HCEC 1CT (cell line): ENCODE measurements around the gene CALCR.
"Not testable (repeated sequence)": the region's sequence is repeated elsewhere in the genome, so short reads cannot be mapped to it uniquely, and the experiment has no call there.

Source experiments
- DNase-seq: peaks from one replicate; pipeline ENCODE4 v3.0.0-alpha.2; 2017

Gene CALCR

DNA sequence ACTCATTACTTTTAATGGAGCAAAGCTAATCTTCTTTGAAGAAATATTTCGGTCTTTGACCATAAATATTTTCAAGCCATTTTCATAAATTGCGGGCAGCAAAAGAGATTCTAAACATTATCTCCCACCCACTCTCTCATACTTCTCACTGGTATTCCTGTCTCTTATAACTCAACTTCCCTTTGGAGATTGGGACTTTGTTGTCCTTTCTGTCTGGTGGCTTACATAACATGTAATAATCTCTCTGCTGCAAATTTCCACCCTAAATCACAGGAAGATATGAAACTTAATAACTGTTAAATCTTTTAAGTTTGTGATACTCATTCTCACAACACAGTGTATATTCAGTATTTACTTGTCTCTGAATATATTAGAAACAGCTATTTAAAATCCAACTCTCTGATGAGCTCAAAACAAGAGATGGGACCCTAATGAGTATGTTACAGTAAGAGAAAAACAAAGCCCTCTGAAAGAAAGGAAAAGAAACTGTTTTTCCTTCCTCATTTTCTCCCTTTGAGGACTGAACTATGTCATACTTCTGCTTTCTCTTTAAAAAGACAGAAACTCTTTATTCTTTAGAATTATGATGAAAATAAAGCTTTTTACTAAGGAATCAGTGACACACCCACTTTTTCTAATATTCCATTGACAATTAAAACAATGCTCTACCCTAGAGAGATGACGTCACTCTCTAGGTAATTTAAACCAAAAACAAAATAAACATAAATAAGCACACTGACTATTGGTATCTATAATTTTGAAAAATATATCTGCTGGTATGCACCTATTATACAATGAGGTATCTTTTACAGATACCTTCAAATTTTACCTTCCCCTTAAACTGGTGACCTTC is 14.7 kb downstream of the CALCR start:
- no peak for DNase-seq

DNA sequence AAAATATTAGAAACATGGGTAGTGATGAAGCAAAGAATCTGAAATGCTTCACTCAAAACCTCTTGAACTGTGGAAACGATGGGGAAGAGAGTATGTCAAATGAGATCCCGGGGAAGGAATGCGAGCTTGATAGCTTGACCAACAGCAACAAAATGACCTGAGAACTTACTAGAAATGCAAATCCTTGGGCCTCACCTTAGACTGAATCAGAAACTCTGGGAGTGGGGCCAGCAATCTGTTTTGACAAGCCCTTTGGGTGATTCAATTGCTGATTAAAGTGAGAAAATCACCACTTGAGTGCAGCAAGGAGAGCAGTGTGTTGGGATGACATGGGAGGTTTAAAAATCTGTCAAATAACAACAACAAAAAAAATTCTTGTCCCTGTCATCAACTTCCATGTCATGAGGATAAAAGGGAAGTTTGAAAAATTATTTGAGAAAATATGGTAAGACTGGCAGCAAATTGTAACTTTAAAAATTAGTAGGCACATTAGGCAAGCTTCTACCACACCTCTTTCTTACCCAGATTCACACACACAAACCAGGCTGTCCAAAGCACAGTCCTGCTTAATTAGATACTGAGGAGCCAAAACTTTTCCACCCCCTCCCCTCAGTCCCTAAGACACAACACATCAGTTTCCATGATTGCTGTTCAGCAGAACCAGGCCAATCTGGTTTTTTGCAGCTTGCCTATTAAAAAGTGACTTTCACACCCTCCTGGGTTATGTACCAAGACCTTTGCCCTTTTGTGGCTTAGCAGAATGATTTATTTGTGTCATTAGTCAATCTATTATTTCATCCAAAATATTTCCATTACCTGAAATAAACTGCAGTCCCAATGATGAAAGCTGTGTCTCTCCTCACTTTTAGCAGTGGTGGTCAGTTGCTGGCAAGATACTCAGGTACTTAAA is 15.6 kb downstream of the CALCR start:
- DNase-seq, result no peak

DNA sequence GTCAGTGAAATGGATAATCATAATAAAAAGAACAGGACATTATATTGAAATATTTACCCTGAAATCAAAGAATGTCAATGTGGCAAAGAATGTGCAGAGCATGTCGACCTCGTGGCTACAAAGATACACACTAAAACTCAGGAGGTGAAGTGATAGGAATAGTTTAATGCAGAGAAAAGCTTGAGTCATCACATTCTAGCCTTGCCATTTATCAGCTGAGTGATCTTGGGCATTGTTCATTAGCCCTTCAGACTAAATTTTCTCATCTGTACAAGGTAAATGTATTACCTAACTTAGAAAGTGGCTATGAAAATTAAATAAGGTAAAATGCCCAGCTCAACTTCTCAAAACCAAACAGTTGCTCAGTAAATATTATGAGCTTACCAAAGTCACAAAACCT is 22.6 kb downstream of the CALCR start:
- no peak for DNase-seq

DNA sequence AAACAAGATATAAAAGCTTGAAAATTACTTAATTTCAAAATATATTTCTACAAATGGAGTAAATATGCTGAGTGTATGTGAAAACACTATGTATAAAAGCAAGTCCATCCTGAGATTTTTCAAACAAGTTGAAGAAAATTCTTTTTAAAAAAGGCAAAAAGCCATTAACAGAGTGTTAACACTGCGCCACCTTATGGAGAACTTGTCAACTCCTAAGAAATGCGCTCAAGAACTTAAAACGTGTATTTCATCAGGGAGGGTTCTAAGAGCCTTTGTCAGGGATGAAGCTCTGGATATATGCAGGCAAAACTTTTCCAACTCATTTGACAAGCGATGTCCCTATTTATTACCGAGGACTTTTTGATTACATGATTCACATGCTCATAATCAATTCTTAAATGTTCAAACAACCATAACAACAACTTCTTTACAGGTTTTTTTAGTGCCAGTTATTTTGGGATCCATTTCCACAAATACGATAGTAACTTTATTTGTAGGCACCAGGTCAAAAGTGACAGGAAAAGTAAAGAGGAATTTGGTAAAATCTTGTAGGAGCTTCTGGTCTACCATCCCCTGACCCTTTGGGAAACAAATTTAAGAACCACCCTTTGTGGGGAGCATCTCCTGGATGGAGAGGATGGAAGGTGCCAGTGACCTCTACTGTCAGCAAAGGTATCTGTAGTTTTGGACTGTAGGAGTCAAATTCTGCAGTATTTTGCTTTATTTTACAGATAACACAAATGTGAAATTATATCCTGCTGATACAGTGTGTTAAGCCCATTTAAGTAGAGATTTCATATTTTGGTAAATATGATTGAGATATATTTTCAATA is 23.2 kb downstream of the CALCR start:
- DNase-seq, result peak; percentile 56

DNA sequence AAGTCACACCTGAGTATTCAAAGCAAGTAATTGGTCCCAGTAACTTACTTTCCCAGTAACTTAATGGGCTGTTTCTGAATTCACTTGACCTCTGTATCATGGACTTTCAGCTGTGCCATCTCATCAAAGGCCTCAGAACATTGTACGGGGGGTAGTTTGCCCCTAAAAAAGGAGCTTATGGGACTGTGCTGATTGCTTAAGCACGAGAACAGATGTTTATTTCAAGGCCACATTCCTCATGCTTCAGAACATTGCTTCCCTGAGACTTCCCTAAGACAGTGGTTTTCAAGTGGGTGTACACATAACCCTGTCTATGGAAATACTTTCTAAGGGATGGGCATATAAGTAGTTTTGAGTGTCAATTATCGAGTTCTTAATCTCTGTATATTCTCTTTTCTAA is 26.8 kb downstream of the CALCR start:
- DNase-seq, result no peak

DNA sequence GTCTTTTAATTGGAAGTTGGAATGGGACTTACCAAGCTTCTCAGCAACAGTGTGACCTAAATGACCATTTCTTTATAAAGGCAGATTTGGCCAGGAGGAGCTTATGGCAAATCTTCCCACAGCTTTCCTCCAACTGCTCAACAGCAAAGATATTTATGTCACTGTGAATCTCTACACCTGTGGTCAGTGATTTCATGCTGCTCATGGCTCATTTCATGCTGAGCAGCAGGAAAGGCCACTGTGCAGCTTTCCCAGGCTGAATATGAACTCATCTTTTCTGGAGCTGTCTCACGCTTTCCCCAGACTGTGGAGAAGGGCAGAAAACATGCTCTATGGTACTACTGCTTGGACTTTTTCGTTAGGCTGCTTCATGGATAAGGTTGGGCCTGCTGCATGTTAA is 29.8 kb downstream of the CALCR start:
- DNase-seq, result no peak

DNA sequence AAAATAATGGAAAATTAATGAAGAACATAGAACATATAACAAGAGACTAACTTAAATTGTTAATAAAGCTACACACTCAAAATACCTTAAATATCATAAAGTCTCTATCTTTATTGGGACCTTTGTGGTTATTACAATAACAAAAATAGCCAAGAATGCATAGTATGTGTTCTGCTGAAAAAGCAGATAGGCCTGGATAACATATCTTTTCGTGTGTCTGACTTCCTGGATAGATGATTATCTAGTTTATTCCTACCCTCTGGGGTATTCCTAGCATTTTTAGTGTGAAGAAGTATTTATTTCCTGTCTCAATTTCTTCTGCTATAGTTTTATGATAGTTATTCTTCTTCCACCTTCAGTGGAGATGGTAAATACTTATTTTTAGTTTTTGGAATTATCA is 36.5 kb downstream of the CALCR start:
- DNase-seq, result no peak

DNA sequence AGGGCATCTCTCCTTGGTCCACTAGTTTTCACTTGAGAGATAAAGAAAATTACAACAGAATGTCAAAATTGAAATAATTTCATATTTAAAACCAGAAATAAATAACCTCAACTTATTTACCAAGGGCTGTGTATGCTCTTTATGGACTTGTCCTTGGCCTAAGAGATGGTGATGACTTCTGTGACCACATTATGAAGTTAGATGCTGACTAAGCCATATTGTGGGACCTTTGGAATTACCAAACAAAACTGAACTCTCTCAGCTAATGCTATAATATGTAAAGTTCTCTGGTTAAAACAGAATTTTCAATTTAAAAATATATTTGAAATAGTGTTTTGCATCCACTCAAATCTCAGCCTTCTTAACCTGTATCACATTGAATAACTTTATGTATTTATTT is 38.9 kb downstream of the CALCR start:
- DNase-seq, result no peak

DNA sequence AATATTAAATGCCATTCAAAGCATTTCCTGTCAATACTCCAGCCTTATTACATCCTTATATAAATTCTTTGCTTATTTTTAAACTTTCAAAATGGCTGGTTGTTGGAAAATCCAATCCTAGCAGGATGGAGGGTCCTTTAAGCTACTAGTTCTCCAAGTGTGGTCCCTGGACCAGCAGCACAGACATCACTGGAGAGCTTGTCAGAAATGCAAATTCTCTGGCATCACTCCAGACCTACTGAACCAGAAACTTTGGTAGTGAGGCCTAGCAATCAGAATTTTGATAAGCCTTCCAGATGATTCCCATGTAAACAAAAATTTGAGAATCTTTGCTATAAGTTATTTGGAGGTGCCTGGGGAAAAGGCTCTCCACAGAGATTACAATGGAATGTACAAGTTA is 43.8 kb downstream of the CALCR start:
- DNase-seq, result no peak

DNA sequence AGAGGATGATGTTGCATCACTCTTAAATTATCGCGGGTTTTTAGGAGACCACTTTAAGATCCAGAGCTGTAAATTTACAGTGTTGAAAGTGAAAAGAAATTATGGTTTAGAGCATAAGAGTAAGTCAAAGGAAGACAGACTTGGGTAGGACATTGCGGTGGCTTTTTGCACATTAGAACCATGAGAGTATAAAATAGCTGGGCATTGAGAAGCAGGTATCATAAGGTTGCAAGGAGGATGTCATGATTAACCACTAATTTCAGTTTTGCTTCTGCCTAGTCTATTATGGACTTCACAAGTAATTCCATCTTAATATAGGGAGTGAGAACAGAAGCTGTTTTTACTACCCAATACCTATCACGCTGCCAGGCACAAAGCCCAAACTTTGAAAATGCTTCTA is 57.7 kb downstream of the CALCR start:
- DNase-seq, result no peak

DNA sequence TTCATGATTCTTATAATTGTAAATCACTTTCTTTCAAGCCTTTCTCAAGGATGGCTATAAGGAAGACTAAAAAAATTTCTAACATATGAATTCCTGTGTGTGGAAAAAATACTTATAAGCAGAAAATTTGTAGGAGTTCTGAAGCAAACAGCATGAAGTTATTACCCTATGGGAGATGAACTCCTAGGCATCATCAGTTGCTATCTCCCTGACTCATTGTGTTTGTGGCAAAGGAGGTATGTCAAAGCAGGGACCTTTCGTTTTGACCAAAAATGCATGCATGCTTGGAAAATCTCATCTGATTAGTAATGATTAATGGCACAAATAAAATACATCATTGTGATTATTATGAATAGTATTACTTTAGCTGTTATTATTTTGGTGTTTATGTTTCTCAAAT is 59.4 kb downstream of the CALCR start:
- DNase-seq, result no peak

DNA sequence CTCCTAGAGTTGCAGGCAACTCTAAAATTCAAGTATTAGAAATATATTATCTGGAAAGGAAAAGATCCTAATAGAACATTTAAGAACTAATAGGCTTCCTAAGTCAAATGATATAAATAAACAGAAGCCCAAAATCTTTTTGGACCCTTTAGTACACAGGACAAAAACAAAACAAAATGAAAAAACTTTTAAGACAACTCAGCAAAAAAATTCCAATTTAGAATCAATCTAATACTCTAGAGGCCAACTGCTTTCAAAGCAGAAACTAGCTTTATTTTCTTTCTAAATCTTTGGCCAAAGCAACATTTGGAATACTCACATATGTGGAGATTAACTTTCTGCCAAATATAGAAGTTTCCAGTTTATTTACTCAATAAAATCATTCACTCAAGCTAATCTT is 65.2 kb downstream of the CALCR start:
- no peak for DNase-seq

DNA sequence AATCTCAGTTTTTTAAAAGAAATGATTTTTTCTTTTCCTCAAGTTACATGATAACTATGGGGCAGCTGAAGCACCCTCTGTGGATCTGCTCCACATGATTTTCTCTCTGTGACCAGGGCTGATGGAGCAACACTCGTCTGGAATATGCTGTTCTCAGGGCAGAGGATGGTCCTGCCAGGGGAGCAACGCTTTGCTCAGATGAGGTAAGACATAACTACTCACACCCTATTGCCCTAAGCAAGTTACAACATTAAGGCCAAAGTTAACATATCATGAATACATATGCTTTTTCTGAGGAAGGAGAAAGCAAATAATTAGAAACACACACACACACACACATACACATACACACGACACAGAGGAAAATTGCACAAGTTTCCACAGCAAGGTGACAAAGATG is 71.4 kb downstream of the CALCR start:
- DNase-seq, result no peak

DNA sequence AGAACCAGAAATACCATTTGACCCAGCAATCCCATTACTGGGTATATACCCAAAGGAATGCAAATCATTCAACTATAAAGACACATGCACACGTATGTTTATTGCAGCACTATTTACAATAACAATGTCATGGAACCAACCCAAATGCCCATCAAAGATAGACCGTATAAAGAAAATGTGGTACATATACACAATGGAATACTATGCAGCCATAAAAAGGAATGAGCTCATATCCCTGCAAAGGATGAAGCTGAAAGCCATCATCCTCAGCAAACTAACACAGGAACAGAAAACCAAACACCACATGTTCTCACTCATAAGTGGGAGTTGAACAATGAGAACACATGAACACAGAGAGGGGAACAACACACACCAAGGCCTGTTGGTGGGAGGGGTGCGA is 82.7 kb downstream of the CALCR start:
- not testable (repeated sequence) for DNase-seq

DNA sequence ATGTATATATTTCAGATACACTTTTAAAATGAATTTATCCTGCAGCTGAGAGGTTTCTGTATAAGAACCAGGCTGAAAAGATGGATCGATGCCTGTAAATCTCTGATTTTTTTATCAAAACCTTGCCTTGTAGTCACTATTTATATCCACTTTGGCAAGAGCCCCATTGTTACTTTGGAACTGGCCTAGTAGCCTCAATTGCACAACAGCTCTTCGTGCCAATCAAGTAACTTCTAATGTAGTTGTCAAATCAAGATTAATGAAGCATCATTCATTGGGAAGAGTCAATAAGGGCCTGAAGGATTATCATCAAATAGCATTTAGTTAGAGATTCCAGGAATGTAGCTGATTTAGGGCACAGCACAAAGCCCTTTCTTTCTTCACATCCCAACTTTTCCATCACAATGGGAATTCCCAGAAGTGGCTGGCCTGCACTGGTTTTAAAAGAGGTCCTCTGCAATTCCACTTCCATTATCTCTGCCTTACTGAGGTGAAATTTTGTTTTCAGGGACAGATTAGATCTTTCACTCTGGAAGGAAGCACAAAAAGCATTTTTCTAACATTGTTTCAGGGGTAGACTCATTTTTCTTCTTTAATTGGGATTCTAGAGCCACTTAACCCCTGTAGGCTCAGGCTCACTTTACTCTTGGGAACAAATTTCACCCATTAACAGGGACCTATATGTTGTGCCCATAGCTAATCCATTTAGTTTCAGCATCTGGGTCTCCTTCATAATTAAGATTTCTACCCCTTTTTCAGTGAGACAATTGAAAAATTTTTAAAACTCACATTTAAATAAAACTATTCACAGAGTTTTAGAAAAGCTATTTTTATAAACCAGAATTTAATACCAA is 97.8 kb downstream of the CALCR start:
- no peak for DNase-seq

DNA sequence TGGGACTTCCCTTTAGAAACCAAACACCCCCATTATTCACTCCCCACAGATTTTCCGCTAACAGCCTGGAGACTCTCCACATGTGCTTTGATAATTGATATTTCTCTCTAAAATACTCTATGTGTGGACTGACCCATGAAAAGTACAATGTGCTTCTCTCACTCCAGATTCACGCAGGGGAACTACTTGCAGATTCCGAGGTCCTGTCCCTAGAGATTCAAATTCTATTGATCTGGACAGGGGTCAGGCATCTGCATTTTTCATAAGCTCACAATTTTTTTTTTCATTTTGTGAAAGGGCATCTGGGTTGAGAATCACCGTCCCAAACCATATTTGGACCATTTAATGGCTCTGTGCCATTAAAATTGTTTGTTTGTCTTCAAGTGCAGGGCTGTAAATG is 98.7 kb downstream of the CALCR start:
- DNase-seq, result no peak

DNA sequence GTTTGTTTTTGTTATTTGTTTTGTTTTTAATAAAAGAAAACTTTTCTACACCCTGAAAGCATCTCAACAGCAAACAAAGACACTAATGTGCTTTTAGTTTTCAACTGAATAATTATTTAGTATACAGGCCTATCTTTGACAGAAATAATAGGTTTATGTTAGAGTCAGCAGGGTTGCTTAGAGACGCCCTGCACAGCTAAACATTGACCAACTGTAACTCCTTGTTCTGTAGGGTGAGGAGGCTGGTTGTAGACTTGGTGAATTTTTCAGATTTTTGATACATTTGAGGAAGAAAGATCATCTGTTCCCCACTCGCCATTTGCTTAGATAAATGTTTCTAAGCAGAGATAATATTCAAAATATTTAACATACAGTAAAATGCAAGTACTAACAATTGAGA is 103.1 kb downstream of the CALCR start:
- no peak for DNase-seq

DNA sequence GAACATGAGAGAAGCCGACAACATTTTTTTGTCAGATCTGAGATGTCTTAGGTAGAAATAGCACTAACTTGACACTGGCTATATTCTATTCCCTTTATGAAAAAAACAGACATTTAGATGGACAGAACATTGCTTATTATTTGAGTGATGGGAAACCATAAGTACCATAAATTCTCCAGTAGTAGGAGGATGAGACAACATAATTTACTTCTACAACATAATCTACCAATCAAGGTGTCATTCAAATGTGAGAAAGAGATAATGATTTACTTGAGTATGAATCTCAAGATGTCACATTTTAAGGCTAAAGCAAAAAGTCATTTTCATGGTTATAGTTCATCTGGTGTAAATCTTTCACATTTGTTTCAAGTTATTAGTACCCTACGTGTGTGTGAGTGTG is 110.8 kb downstream of the CALCR start:
- no peak for DNase-seq

DNA sequence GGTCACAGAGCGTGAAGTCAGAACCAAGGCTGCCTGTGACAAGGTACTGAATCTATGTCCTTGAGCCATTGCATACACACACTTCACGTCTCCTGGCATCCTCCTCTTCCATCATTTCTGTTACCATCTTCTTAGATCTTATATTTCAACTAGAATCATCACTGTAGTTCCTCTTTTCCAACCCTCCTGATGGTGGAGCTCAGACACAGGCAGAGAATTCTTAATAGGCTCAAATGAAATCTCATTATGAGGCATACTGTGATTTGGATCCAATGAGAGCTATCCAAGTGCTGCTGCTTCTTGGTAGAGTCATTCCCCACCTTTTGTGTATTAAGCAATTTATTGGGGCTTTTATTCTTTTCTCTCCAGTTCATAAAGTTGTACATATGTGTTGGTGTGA is 113.2 kb downstream of the CALCR start:
- DNase-seq, result peak; percentile 8

DNA sequence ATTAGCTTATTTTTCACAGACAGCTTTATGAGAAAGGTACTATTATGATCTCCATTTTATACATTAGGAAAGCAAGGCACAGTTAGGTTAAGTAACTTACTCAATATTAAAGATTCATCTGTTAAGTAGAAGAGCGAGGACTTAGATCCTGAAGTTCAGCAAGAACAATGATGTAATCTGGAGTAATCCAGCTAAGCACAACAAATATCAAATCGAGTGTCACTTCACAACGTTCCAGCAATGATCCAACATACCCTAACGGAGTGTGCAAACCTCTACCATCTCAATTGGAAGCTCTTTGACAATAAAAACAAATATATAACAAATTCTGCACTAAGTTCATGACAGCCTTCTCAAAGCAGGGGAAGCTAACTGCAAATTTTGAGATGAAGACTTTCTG is 121.3 kb downstream of the CALCR start:
- no peak for DNase-seq

DNA sequence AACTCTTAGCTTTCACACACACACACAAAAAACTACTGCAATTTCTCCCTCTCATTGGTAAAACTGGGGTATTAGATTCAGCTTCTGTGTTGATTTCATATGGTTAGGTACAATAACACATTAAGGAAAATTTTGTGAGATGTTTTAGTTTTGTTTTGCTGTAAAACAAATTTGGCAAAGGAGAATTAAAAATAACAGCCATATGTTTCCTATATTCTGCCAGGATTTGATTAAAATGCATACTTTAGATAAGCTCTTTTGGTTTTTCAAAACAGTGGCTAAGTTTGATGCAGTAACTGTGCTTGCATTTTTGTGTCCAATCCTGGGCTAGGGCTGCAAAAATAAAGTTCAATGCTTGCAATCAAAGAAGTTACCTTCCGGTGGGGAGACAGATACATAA is 126.3 kb downstream of the CALCR start:
- no peak for DNase-seq

DNA sequence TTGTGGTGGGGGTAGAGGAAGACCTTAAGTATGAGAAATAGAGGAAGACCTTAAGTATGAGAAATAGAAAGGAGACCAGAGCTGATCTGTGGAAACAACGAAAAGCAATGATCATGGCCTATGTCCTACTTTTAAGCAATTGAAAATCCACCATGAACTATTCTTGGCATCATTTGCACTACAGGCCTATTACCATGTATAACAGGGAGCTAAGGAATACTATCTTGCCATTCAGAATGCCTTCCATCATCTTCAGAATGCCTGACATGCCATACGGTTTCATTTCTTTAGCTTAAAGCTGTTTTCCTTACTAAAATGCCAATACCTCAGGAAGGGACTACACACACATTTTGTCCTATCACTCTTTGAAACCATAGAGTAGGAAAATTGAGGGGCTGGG is 127.0 kb downstream of the CALCR start:
- DNase-seq, result no peak
